ENCODE results near the gene IRX5.

- TF ChIP-seq CTCF (IDR thresholded peaks at IDR 0.05; ENCODE audit: low read depth, low read length, missing input control) (no peak), TAF1 (conservative IDR thresholded peaks at IDR 0.05) (no peak), JUND (IDR thresholded peaks at IDR 0.05) (no peak), FOXA1 (IDR thresholded peaks at IDR 0.05) (no peak), SP1 (IDR thresholded peaks at IDR 0.05) (no peak), RXRA (IDR thresholded peaks at IDR 0.05) (no peak), EGR1 (IDR thresholded peaks at IDR 0.05; ENCODE audit: low read depth in 2 of 2) (no peak), GABPA (IDR thresholded peaks at IDR 0.05 in 1 of 2, conservative IDR thresholded peaks at IDR 0.05 in 1 of 2) (no peak), RAD21 (IDR thresholded peaks at IDR 0.05) (no peak), YY1 (IDR thresholded peaks at IDR 0.05) (no peak), HNF4G (IDR thresholded peaks at IDR 0.05) (no peak)
- TF ChIP-seq, protein P1, sequence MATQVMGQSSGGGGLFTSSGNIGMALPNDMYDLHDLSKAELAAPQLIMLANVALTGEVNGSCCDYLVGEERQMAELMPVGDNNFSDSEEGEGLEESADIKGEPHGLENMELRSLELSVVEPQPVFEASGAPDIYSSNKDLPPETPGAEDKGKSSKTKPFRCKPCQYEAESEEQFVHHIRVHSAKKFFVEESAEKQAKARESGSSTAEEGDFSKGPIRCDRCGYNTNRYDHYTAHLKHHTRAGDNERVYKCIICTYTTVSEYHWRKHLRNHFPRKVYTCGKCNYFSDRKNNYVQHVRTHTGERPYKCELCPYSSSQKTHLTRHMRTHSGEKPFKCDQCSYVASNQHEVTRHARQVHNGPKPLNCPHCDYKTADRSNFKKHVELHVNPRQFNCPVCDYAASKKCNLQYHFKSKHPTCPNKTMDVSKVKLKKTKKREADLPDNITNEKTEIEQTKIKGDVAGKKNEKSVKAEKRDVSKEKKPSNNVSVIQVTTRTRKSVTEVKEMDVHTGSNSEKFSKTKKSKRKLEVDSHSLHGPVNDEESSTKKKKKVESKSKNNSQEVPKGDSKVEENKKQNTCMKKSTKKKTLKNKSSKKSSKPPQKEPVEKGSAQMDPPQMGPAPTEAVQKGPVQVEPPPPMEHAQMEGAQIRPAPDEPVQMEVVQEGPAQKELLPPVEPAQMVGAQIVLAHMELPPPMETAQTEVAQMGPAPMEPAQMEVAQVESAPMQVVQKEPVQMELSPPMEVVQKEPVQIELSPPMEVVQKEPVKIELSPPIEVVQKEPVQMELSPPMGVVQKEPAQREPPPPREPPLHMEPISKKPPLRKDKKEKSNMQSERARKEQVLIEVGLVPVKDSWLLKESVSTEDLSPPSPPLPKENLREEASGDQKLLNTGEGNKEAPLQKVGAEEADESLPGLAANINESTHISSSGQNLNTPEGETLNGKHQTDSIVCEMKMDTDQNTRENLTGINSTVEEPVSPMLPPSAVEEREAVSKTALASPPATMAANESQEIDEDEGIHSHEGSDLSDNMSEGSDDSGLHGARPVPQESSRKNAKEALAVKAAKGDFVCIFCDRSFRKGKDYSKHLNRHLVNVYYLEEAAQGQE (IDR thresholded peaks at IDR 0.05): no peak
- TF ChIP-seq, protein P2, sequence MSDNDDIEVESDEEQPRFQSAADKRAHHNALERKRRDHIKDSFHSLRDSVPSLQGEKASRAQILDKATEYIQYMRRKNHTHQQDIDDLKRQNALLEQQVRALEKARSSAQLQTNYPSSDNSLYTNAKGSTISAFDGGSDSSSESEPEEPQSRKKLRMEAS (IDR thresholded peaks at IDR 0.05): no peak
Observed at GRCh38 chr16:54952195-54952594, 21.5 kb downstream of the IRX5 start.

Data from liver (tissue), 3 donors.